ENCODE data around the gene TC2N. TPM values are rescaled to one million over a fixed set of nuclear protein-coding genes. Genes with fewer than 3 reads are reported as not detected.
"Not testable (repeated sequence)": the region's sequence is repeated elsewhere in the genome, so short reads cannot be mapped to it uniquely, and the experiment has no call there.

The TC2N gene
- total RNA-seq, 1 donor from 2014 or later: 2.5 TPM

GRCh38 chr14:91899806-91900205, 32.5 kb upstream of the TC2N start:
- Mint-ChIP-seq H3K27me3 (ENCODE audit: unreplicated experiment) (no peaks in the 10 kb centered on the region), H3K36me3 (ENCODE audit: unreplicated experiment) (no peaks in the 10 kb centered on the region), H3K4me3 (ENCODE audit: unreplicated experiment) (no peak overlapping the region), H3K27ac (ENCODE audit: unreplicated experiment) (no peak overlapping the region), H3K9me3 (ENCODE audit: unreplicated experiment) (no peaks in the 10 kb centered on the region), H3K4me1 (ENCODE audit: low read depth, unreplicated experiment) (no peaks in the 10 kb centered on the region)
- no peak for DNase-seq
- no peak for TF ChIP-seq CTCF (IDR thresholded peaks at IDR 0.05; ENCODE audit: partially characterized antibody, unreplicated experiment)

DNA sequence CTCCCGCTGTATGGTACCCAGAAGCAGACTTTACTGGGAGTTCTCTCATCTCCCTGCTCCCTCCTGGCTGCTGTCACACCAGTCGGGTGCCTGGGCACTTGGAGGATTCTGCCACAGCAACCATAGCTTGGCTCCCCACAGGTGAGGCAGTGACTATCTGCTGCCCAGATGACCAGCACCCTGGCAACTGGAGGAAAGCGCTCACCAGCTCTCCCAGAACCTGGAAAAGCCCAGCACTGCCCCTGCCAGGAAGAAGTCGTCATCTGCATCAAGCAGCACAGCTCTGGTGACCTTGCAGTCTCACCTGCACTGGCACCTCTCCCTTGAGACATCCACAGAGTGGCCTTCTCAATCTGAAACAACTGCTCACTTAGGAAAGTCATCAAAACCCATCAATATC, 31.9 kb upstream of the TC2N start:
- TF ChIP-seq CTCF (IDR thresholded peaks at IDR 0.05; ENCODE audit: partially characterized antibody, unreplicated experiment): no peak
- no peak overlapping the region for H3K27ac Mint-ChIP-seq (ENCODE audit: unreplicated experiment)
- H3K27me3 Mint-ChIP-seq (ENCODE audit: unreplicated experiment): no peaks in the 10 kb centered on the region
- no peak for DNase-seq
- H3K4me3 Mint-ChIP-seq (ENCODE audit: unreplicated experiment): no peak overlapping the region
- no peaks in the 10 kb centered on the region for H3K9me3 Mint-ChIP-seq (ENCODE audit: unreplicated experiment)
- no peaks in the 10 kb centered on the region for H3K36me3 Mint-ChIP-seq (ENCODE audit: unreplicated experiment)
- H3K4me1 Mint-ChIP-seq (ENCODE audit: low read depth, unreplicated experiment): no peaks in the 10 kb centered on the region

- Mint-ChIP-seq H3K27me3 (ENCODE audit: unreplicated experiment) (no peaks in the 10 kb centered on the region), H3K36me3 (ENCODE audit: unreplicated experiment) (no peaks in the 10 kb centered on the region), H3K4me3 (ENCODE audit: unreplicated experiment) (no peak overlapping the region), H3K4me1 (ENCODE audit: low read depth, unreplicated experiment) (no peaks in the 10 kb centered on the region), H3K9me3 (ENCODE audit: unreplicated experiment) (no peaks in the 10 kb centered on the region), H3K27ac (ENCODE audit: unreplicated experiment) (no peak overlapping the region)
- no peak for DNase-seq
- no peak for TF ChIP-seq CTCF (IDR thresholded peaks at IDR 0.05; ENCODE audit: partially characterized antibody, unreplicated experiment)
Observed at GRCh38 chr14:91898372-91898771, 31.0 kb upstream of the TC2N start.

GRCh38 chr14:91897716-91898115, 30.4 kb upstream of the TC2N start:
- H3K27me3 Mint-ChIP-seq (ENCODE audit: unreplicated experiment); H3K4me3 Mint-ChIP-seq (ENCODE audit: unreplicated experiment); H3K9me3 Mint-ChIP-seq (ENCODE audit: unreplicated experiment); DNase-seq; H3K4me1 Mint-ChIP-seq (ENCODE audit: low read depth, unreplicated experiment); H3K36me3 Mint-ChIP-seq (ENCODE audit: unreplicated experiment); H3K27ac Mint-ChIP-seq (ENCODE audit: unreplicated experiment): not testable (repeated sequence)

DNA sequence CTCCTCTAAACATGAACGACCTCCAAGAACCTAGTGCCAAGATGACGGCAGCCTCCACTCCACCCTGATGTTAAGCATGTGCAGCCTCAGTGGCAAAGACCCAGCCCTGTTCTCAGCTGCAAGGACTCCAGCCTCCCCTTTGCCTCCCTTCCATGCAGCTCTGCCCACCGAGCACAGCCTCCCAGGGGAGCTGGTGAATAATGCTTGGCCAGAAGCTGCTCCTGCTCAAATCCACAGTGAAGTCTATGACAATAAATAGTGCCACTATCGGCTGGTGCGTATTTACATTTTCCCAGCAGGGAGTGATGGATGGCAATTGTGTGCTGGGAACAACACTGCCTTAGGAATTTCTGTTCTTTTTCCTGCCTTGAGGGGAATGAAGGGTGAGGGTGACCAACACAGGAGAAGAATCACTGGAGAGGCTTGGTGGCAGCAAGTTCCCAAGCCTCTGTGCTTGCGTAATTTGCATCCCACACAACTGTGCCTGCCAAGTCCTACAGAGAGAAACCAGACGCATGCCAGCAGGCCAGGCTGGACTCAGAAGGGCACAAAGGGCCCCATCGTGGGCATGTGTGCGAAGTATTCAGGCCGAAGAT, 29.9 kb upstream of the TC2N start:
- no peaks in the 10 kb centered on the region for H3K9me3 Mint-ChIP-seq (ENCODE audit: unreplicated experiment)
- no peak overlapping the region for H3K4me3 Mint-ChIP-seq (ENCODE audit: unreplicated experiment)
- no peak for TF ChIP-seq CTCF (IDR thresholded peaks at IDR 0.05; ENCODE audit: partially characterized antibody, unreplicated experiment)
- H3K27me3 Mint-ChIP-seq (ENCODE audit: unreplicated experiment): no peaks in the 10 kb centered on the region
- DNase-seq: no peak
- no peaks in the 10 kb centered on the region for H3K4me1 Mint-ChIP-seq (ENCODE audit: low read depth, unreplicated experiment)
- no peak overlapping the region for H3K27ac Mint-ChIP-seq (ENCODE audit: unreplicated experiment)
- H3K36me3 Mint-ChIP-seq (ENCODE audit: unreplicated experiment): no peaks in the 10 kb centered on the region

Data from glutamatergic neuron (in vitro differentiated cells).